Urothelium cell line (cell line): ENCODE measurements around the gene ABCB10.
"Not testable (repeated sequence)": the region's sequence is repeated elsewhere in the genome, so short reads cannot be mapped to it uniquely, and the experiment has no call there.

ENCODE experiments used
- DNase-seq: peaks from one replicate; pipeline ENCODE4 v3.0.0; 2011; ENCODE audit warnings: low spot score, mixed read lengths
- FAIRE-seq: peaks from 2 replicates; lab custom pipeline; 2011; peaks lifted over from hg19 to GRCh38; lab: Jason Lieb, UNC

ABCB10 gene

DNA sequence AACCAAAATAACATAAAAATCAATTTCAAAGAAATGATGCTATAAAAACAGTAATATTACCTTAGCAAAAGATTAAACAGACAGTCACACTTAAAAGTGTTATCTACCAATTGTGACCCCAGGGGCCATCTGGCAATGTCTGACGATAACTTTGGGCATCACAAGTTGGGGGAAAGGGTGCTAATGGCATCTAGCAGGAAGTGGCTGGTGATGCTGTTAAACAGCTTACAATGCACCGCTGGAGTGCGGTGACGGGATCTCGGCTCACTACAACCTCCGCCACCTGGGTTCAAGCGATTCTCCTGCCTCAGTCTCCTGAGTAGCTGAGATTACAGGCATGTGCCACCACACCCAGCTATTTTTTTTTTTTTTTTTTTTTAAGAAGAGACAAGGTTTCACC lies 78.0 kb downstream of the ABCB10 start:
- no peak for FAIRE-seq
- DNase-seq = no peak

DNA sequence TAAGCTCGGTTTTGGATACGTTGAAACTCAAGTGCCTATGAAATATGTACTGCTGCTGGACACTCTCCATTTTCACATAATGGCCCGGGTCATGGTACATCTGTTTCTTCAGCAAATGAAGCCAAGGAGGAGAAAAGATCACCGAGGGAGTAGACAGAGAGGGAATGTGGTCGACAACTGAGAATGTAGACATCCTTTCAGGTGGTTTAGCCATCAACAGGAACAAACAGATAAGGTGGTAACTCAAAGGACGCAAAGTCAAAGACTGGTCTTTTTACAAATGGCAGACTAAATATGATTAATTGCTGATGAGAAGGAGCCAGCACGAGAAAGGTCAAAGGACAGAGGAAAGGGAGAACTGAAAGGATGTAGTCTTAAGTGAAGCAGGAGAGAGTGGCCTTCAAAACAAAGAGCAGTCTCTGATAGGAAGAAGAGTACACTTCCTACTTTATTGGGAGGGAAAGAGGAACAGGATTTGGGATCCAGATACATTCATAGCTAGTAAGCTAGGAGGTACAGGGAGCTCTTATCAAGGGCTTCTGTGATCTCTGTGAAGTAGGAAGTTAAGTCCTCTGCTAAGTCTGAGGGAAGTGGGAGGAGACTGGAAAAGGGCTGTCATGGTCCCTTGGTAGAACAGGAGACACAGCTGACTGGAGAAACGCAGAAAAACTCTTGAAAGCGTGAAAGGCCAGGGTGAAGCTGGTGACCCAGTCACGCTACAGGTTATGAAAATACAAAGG lies 78.7 kb downstream of the ABCB10 start:
- no peak for FAIRE-seq
- no peak for DNase-seq

DNA sequence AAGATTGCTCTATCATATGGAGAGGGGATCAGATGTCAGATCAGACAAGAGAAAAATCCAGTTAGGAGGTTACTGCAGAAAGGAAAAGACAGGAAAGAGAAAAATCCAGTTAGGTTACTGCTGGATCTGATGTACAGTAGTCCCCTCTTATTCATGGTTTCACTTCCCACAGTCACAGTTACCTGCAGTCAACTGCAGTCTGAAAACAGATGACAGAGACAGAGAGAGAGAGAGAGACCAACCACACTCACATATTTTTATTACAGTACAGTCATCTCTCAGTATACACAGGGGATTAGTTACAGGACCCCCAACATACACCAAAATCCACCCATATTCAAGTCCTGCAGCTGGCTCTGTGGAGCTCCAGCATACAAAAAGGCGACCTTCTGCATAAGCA lies 79.7 kb downstream of the ABCB10 start:
- DNase-seq (no peak), FAIRE-seq (no peak)

DNA sequence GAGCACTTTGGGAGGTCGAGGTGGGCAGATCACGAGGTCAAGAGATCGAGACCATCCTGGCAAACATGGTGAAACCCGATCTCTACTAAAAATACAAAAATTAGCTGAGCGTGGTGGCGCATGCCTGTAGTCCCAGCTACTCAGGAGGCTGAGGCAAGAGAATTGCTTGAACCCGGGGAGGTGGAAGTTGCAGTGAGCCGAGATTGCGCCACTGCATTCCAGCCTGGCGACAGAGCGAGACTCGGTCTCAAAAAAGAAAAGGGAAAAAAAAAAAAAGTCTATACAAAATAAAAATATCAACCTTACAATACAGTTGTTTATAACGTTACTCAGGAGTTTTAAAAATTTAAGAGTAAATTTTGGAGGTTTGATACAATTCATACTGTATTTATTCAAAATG lies 82.6 kb downstream of the ABCB10 start:
- not testable (repeated sequence) for DNase-seq, FAIRE-seq

DNA sequence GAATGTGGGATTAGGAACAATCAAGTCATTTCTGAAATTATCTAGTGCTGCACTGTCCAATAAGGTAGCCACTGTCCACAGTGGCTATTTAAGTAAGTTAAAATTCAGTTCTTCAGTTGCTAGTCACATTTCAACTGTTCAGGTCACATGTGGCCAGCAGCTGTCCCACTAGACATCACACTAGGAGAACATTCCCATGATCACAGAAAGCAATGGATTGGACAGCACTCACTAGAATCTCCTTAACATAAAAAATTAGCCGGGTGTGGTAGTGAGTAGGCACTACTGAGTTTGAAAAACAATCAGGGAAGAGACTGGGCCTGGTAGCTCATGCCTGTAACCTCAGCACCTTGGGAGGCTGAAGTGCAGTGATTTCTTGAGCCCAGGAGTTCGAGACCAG lies 84.0 kb downstream of the ABCB10 start:
- no peak for DNase-seq
- no peak for FAIRE-seq

DNA sequence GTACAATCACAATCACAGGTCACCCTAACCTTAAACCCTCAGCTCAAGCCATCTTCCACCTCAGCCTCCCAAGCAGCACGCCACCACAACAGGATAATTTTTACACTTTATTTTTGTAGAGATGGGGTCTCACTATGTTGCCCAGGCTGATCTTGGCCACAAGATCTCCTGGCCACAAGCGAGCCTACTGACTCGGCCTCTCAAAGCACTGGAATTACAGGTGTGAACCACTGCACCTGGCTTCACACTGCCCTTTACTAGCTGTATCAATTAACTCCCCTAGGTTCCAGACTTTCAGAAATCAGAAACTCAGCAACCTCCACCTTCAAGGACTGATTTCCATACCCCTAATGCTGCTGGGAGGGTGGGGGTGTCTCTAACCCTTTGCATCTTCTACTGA lies 87.3 kb downstream of the ABCB10 start:
- no peak for FAIRE-seq
- DNase-seq = no peak

DNA sequence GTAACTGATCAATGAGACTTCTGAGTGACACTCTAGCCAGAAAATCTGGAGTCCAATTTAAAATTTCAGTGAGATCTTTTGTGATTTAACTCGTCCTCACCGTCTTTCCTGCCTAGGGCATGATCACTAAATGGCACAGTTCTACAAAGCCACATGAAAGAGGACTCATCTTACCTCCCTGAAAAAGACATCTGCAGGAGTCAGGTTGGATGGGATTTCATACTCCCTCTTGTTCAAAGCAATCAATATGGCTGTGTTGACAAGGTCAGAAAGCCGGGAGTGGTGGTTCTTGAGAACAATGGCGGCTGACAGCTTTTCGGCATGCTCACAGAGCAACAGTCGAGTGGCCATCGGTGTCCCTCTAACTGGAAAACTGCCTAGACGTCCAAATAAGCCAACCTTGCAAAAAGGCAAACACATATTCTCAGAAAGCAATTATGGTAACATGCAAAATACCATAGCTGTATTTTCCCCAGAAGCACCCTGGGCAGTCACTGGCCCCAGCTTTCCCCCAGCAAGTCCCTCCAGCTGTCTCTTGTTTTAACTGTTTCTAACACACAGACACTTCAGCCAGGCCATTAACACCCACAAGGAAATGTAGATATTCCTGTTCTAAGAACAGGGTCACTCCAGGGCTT lies 88.0 kb downstream of the ABCB10 start:
- DNase-seq (no peak), FAIRE-seq (no peak)

DNA sequence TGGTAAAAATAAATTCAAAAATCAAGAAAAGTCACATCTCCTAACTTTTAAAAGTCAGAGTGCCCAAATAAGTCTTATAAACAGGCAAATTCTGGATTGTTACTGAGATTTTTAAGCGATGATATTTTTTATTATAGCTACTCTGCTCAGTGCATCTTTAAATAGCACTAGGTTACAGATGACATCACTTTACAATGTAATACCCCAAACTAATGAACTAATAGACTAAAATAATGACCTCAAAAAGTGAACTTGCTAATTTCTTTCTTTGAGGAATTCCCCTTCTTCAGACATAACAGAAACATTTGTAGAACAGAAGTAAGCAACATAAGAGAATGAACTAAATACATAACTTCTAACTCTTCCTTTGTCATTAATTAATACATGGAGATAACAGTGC lies 91.6 kb downstream of the ABCB10 start:
- no peak for DNase-seq
- FAIRE-seq = no peak
